ENCODE measurements around the gene LYRM2. TPM values are rescaled to one million over a fixed set of nuclear protein-coding genes. Genes with fewer than 3 reads are reported as not detected.

Gene LYRM2
- 11.7 TPM for total RNA-seq

GRCh38 chr6:89638320-89639195, at the start of gene LYRM2:
Gene LYRM2, minus strand, starts transcription at chr6:89638747. Its CDS starts 31 bp downstream, at chr6:89638716.
- DNase-seq (ENCODE audit: low spot score) (peak; percentile 96), ATAC-seq (peak; percentile 96)

DNA sequence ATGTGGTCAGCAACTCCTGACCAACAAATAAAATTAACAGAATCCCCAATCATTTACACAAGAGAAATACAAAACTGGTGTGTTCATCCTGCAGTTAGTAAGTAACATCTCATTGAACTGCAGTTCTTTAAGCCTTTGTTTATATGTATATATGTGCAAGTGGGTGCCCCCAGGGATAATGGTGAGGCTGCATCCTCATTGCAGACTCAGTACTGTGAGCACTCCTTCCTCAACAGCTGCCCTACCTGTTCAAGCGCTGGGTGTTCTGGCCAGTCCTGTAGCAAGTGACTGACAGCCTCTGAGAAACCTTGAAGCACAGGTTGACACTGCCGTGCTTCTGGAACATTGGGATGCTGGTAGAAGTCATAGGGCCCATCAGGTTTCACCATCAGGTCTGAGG, 49.8 kb upstream of the LYRM2 start:
- ATAC-seq, result no peak

GRCh38 chr6:89685311-89685710, 46.8 kb upstream of the LYRM2 start:
- ATAC-seq, result no peak
- DNase-seq (ENCODE audit: low spot score), result no peak

More for the DNA sequence above, 49.8 kb upstream of the LYRM2 start:
- no peak for DNase-seq (ENCODE audit: low spot score)

DNA sequence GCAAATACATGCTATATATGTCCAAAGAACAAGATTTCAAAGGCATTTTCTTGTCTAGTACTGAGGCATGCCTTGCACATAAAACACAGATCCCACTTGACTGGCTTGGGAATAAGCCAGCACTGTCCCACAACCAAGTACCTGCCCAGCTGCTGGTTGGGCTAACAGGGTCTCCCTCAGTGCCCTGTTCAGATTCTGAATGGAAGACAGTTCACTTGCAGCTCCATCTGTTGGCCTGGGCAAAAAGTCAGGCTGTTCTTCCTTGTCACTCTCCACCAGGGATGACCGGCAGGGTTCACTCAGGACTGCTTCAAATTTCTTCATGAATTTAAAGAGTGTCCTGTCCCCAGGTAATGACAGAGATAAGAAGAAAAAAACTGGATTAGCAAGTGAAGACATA, 44.4 kb upstream of the LYRM2 start:
- ATAC-seq, result peak; percentile 23
- no peak for DNase-seq (ENCODE audit: low spot score)

DNA sequence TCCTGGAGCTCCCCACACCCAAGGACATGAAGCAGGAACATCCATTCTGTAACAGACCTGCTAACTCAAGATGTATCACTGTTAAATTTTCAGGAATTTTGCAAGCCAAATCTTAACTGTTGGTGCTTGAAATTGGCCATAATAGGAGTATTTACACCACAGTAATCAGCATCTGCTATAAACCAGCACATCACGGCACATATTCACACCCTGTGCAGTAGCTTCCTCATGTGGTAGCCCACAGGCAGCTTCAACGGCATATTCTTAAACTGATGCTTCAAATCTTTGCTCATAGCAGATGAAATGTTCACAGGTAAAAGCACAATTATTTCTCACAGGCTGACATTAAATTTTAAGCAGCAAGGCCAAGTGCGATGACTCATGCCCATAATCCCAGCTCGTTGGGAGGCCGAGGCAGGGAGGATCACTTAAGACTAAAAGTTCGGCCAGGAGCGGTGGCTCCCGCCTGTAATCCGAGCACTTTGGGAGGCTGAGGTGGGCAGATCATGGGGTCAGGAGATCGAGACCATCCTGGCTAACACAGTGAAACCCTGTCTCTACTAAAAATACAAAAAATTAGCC, 43.5 kb upstream of the LYRM2 start:
- DNase-seq (ENCODE audit: low spot score) (no peak), ATAC-seq (no peak)

DNA sequence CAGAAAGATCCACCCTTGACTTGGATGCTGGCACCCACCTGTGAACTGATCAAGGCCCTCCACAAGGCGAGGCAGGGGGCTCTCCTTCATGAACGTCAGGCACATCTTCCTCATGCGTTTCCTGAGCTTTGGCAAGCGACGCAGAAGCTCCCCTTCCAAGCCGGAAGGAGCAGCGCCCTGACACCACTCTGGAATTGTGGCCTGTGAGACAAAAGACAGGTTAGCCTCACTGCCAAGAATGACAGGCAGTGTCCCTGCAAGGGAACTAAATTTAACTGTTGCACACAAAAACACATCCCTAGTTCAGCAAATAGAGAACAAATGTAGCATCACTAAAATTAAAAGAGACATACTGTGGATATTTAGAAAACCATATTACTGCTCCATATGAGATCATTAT, 42.0 kb upstream of the LYRM2 start:
- DNase-seq (ENCODE audit: low spot score), result no peak
- ATAC-seq, result no peak

GRCh38 chr6:89680150-89680549, 41.6 kb upstream of the LYRM2 start:
- DNase-seq (ENCODE audit: low spot score) (no peak), ATAC-seq (no peak)

DNA sequence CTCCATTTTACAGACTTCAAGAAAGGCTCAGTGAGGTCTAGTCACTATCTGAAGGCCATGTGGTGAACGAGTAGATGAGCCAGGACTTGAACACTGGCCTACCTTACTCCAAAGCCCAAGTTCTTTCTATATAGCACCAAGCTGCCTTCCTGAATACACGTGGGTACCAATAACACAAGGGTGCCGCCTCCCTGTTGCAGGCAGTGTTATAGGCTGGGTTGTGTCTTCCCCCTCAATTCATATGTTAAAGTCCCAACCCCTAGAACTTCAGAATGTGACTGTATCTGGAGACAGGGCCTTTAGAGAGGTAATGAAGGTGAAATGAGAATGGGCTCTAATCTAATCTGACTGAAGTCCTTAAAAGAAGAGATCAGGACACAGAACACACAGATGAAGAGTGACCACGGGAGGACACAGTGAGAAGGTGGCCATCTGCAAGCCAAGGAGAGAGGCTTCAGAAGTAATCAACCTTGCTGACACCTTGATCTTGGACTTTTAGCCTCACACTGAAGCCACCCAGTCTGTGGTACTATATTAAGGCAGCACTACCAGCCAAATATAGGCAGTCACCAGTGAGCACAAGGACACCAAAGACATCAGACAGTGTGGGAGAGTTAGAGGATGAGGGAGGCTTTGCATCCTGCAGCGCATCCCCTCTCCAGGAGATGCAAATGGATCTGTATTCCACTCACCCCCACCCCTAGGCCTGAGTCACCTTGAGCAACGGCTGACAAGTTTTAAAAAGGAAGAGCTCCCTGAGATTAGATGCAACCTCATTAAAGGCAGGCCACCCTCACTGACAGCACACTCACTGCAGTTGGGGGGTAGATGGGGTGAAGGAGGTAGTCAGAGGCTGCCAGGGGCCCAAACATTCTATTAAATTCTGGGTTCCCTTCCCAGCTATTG, 40.9 kb upstream of the LYRM2 start:
- no peak for ATAC-seq
- DNase-seq (ENCODE audit: low spot score), result no peak

DNA sequence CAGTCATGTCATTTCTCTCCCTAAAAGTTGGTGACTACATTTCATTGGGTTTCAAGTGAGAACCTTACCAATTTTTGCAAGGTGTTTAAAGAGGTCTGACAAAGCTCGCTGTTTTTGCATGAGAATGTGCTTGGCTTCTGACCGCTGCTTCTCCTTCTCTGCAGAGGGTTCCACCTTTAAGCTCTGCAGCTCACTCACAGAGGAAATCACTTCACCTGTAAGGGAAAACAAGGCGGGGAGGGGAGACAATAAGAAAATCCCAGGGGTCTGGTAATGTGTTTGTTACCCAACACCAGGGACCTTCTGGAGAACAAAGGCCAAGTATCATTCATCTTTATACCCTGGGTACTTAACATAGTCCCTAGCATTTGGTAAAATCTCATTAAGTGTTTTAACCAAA, 40.0 kb upstream of the LYRM2 start:
- DNase-seq (ENCODE audit: low spot score) (no peak), ATAC-seq (no peak)

DNA sequence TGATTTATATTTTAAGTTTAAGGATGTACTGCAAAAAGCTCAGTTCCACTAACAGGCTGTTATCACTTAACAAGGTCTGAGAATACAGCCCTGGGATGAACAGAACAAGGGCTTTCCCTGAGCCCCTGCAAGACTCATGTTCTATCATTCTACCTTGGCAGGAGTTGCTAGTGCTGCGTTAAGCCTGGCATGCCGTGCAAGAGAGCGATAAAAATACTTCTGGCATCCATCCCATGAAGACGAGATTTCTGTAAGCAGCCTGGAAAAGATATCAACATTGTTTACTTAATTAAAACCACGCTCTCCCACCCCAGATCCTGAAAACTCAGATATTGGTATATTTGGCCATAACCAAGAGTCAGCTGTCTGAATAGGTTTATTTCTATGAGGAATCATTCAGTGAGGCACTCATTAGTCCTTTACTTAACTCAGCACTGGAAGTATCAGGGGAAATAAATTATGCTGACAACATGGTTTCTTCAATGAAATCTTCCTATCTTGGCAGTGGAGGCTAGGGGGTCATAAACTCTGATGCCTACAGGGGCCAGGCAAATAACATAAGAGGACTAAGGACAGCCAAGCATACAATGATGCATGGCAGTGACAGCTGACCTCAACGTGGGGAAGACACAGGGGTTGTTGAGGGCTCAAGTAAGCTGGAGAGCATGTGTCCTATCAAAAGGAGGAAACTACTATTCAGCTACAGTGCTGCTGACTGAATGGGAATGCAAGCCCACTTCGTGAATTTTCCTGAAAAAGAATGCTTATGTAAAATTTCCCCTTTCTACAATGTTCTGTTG, 37.6 kb upstream of the LYRM2 start:
- ATAC-seq (peak; percentile 21), DNase-seq (ENCODE audit: low spot score) (no peak)

GRCh38 chr6:89670935-89671565, 32.5 kb upstream of the LYRM2 start:
- no peak for DNase-seq (ENCODE audit: low spot score)
- no peak for ATAC-seq

GRCh38 chr6:89669002-89669401, 30.5 kb upstream of the LYRM2 start:
- ATAC-seq, result no peak
- DNase-seq (ENCODE audit: low spot score), result no peak

DNA sequence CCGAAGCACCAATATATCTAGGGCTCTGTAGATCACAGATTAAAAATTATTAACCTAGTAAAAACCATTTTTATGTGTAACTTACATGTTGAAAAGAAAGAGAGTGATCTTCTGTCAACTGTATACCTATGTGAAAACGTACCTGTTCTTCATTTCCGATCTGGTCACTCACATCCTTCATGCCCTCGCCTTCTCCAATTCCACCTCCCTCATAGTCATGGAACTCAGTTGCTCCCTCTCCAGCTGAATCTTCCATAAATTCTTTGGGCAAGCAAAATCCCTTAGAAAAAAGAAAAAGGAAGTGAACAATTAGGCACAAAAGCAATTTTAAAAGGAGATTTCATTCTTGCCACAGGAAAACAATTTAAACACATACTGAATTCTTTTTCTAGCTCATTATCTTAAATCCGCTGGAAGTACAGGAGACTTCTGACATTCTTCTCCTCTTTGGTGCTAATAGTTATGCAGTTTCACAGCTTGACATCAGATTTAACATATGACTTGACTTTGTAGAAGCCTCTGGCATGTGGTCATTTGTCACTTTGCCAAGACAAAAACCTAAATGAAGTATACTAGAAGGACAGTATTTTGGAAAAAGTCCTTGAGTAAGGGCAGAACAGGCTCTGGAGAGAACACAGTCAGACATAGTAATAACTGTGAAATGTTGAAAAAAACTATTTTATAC, 29.5 kb upstream of the LYRM2 start:
- DNase-seq (ENCODE audit: low spot score), result no peak
- no peak for ATAC-seq

GRCh38 chr6:89662659-89663223, 24.2 kb upstream of the LYRM2 start:
- DNase-seq (ENCODE audit: low spot score) (no peak), ATAC-seq (no peak)

GRCh38 chr6:89661559-89661958, 23.0 kb upstream of the LYRM2 start:
- ATAC-seq (no peak), DNase-seq (ENCODE audit: low spot score) (no peak)

GRCh38 chr6:89660981-89661380, 22.4 kb upstream of the LYRM2 start:
- DNase-seq (ENCODE audit: low spot score), result no peak
- no peak for ATAC-seq

- ATAC-seq (no peak), DNase-seq (ENCODE audit: low spot score) (no peak)
Observed at GRCh38 chr6:89657445-89658158, 19.1 kb upstream of the LYRM2 start.

DNA sequence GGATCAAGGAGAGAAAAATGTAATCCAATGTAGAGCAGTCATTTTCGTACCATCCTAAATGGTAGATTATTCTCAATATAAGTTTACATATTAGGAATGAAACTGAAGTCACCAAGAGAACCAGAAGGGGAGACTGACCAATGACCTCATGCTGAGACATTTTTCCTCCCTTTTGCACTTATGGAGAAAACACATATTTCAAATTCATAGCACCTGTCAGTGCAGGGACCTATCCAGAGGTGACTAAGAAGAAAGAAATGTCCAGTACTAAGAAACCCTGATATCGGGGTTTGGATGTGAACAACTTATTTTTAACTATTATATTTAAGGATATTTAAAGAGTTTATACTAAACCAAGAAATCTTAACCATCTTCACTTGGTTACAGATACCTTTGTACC, 16.6 kb upstream of the LYRM2 start:
- ATAC-seq, result no peak
- DNase-seq (ENCODE audit: low spot score), result no peak

- ATAC-seq, result no peak
- DNase-seq (ENCODE audit: low spot score), result no peak
Observed at GRCh38 chr6:89650579-89650978, 12.0 kb upstream of the LYRM2 start.

Data from left lobe of liver (tissue), 2 donors.